ENCODE measurements around the gene NUDT1. TPM values are rescaled to one million over a fixed set of nuclear protein-coding genes. Genes with fewer than 3 reads are reported as not detected.

NUDT1 gene
- total RNA-seq, 1 experiment from 2014 or later, result 47.4 TPM

DNA sequence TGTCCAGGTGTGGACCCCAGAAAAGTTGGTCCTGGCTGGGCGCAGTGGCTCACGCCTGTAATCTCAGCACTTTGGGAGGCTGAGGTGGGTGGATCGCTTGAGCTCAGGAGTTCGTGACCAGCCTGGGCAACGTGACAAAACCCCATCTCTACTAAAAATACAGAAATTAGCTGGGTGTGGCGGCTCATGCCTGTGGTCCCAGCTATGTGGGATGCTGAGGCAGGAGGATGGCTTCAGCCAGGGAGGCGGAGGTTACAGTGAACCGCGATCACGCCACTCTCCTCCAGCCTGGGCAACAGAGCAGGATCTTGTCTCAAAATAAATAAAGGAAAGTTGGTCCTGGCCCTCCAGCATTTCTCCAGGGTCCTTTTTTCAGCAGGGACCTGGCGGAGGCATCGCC lies 1.4 kb downstream of the NUDT1 start (continued):
- TF ChIP-seq REST (IDR thresholded peaks at IDR 0.05; ENCODE audit: low read depth) (no peak), MAX (IDR thresholded peaks at IDR 0.05) (no peak), YY1 (IDR thresholded peaks at IDR 0.05; ENCODE audit: extremely low read depth, insufficient replicate concordance, low read depth, low read length) (no peak), ELF1 (IDR thresholded peaks at IDR 0.05; ENCODE audit: borderline replicate concordance, low read depth) (no peak), CBX3 (IDR thresholded peaks at IDR 0.05; ENCODE audit: low read depth) (no peak), SRF (IDR thresholded peaks at IDR 0.05; ENCODE audit: low read depth) (no peak)

DNA sequence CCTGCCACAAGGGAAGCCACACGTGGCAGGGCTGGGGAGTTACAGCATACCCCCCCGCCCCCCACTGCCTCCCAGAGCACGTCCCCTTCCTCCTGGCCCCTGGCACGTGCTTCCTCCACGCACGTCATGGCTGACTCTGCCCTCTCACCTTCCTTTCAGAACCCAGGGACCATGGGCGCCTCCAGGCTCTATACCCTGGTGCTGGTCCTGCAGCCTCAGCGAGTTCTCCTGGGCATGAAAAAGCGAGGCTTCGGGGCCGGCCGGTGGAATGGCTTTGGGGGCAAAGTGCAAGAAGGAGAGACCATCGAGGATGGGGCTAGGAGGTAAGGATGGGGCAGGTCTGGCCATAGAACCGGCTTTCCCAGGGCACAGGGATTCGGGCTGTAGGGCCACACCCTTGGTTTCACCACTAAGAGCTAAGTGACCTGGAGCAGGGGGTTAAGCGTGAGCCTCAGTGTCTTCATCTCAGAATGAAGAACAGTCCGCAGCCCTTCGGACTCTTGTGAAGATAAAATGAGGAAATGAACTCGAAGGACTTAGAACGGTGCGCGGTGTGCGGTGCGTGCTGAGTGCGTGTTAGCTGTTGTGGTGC lies 2.5 kb downstream of the NUDT1 start:
- POLR2A ChIA-PET, result no interaction called here
- no TSS peak for BruUV-seq (replicated peaks)

More for the DNA sequence above, 2.5 kb downstream of the NUDT1 start:
- DNase-seq (ENCODE audit: low read depth, low spot score), result no peak
- peaks cover 43% of the 10 kb centered on the region for H3K79me2 ChIP-seq (ENCODE audit: insufficient read depth, low read length)
- no peak overlapping the region for H3K4me3 ChIP-seq (replicated peaks in 1 of 2; ENCODE audit: low read depth in 1 of 2, low read length in 2 of 2)
- no peak for ATAC-seq
- no peaks in the 10 kb centered on the region for H3K27me3 ChIP-seq (ENCODE audit: insufficient read depth, low read length)
- H3K4me1 ChIP-seq (ENCODE audit: control insufficient read depth in 1 of 2, insufficient read depth in 2 of 2, low read length in 2 of 2), result peaks cover 9 to 27% of the 10 kb centered on the region in 2 experiments
- ChIA-PET RAD21 (ENCODE audit: low non-redundant PET in 1 of 2, low total read pairs in 2 of 2, uncharacterized antibody in 2 of 2, unreplicated experiment in 2 of 2) (no interaction called here), CTCF (no interaction called here)
- H4K20me1 ChIP-seq (ENCODE audit: insufficient read depth), result no peaks in the 10 kb centered on the region
- no peak overlapping the region for H2AFZ ChIP-seq (ENCODE audit: low read depth, low read length, poor library complexity, severe bottlenecking)
- intact Hi-C loops (cut with micrococcal nuclease), result no loop called here
- H3K9me3 ChIP-seq (ENCODE audit: control insufficient read depth in 1 of 2, insufficient read depth in 1 of 2, low read depth in 1 of 2, low read length in 2 of 2), result no peaks in the 10 kb centered on the region
- no peak overlapping the region for H3K4me2 ChIP-seq (ENCODE audit: low read length)
- H3K9ac ChIP-seq (ENCODE audit: low read length), result no peak overlapping the region
- no peaks in the 10 kb centered on the region for H3K9me2 ChIP-seq (ENCODE audit: insufficient read depth)
- H3K27ac ChIP-seq (ENCODE audit: low read depth, low read length), result no peak overlapping the region
- peaks cover 0 to 2% of the 10 kb centered on the region in 2 experiments; a peak in 3 of 4 replicates for H3K36me3 ChIP-seq (ENCODE audit: control insufficient read depth in 1 of 2, insufficient read depth in 2 of 2, low read length in 2 of 2)
- TF ChIP-seq CBX3 (IDR thresholded peaks at IDR 0.05; ENCODE audit: low read depth), result no peak
- no peak for TF ChIP-seq SIN3A (IDR thresholded peaks at IDR 0.05; ENCODE audit: low read depth)
- no peak for TF ChIP-seq JUND (IDR thresholded peaks at IDR 0.05)
- TF ChIP-seq RAD21 (IDR thresholded peaks at IDR 0.05; ENCODE audit: low read depth), result no peak
- TF ChIP-seq ZNF274 (IDR thresholded peaks at IDR 0.05; ENCODE audit: low read depth, low read length), result no peak
- TF ChIP-seq POLR2A (IDR thresholded peaks at IDR 0.05; ENCODE audit: borderline replicate concordance, extremely low read depth, insufficient read depth, insufficient read length), result no peak
- TF ChIP-seq, protein P1, sequence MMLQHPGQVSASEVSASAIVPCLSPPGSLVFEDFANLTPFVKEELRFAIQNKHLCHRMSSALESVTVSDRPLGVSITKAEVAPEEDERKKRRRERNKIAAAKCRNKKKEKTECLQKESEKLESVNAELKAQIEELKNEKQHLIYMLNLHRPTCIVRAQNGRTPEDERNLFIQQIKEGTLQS (IDR thresholded peaks at IDR 0.05), result no peak
- TF ChIP-seq, protein P2, sequence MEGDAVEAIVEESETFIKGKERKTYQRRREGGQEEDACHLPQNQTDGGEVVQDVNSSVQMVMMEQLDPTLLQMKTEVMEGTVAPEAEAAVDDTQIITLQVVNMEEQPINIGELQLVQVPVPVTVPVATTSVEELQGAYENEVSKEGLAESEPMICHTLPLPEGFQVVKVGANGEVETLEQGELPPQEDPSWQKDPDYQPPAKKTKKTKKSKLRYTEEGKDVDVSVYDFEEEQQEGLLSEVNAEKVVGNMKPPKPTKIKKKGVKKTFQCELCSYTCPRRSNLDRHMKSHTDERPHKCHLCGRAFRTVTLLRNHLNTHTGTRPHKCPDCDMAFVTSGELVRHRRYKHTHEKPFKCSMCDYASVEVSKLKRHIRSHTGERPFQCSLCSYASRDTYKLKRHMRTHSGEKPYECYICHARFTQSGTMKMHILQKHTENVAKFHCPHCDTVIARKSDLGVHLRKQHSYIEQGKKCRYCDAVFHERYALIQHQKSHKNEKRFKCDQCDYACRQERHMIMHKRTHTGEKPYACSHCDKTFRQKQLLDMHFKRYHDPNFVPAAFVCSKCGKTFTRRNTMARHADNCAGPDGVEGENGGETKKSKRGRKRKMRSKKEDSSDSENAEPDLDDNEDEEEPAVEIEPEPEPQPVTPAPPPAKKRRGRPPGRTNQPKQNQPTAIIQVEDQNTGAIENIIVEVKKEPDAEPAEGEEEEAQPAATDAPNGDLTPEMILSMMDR (IDR thresholded peaks at IDR 0.05 in 2 of 3, conservative IDR thresholded peaks at IDR 0.05 in 1 of 3; ENCODE audit: borderline replicate concordance in 1 of 3, insufficient read depth in 1 of 3, low read depth in 2 of 3, low read length in 2 of 3), result no peak
- TF ChIP-seq EGR1 (IDR thresholded peaks at IDR 0.05; ENCODE audit: low read depth), result no peak
